Measurements from ENCODE around the gene PPAT.
"Not testable (repeated sequence)": the region's sequence is repeated elsewhere in the genome, so short reads cannot be mapped to it uniquely, and the experiment has no call there.

PPAT gene

GRCh38 chr4:56435140-56435926 lies at the start of gene PPAT:
Gene PPAT (minus strand): TSS chr4:56435615. CDS start chr4:56435477, 138 bp downstream.
- peak; percentile 97 to 98 for DNase-seq

GRCh38 chr4:56480691-56481090 lies 45.3 kb upstream of the PPAT start:
- DNase-seq, result no peak

- DNase-seq, result no peak
These were observed 41.8 kb upstream of the PPAT start for GRCh38 chr4:56477192-56477702.

- no peak for DNase-seq
These were observed 40.5 kb upstream of the PPAT start for GRCh38 chr4:56475917-56476316.

GRCh38 chr4:56469489-56470210 lies 34.2 kb upstream of the PPAT start:
- no peak for DNase-seq

GRCh38 chr4:56468097-56468422 lies 32.6 kb upstream of the PPAT start:
- peak; percentile 5 to 42 for DNase-seq

GRCh38 chr4:56467284-56468096 lies 32.1 kb upstream of the PPAT start, which contains the start of gene SRP72:
Gene SRP72 (plus strand): TSS chr4:56467617. CDS start chr4:56467636, 19 bp downstream.
- DNase-seq, result peak; percentile 89 to 92

- DNase-seq, result no peak
These were observed 31.5 kb upstream of the PPAT start for GRCh38 chr4:56466910-56467283.

GRCh38 chr4:56466296-56466761 lies 30.9 kb upstream of the PPAT start:
- peak in 1 of 2 donors; percentile 24 for DNase-seq

GRCh38 chr4:56465599-56466295 lies 30.3 kb upstream of the PPAT start:
- DNase-seq, result no peak

GRCh38 chr4:56464581-56464980 lies 29.2 kb upstream of the PPAT start:
- DNase-seq, result no peak

GRCh38 chr4:56463711-56464110 lies 28.3 kb upstream of the PPAT start:
- DNase-seq, result no peak

GRCh38 chr4:56462157-56462556 lies 26.7 kb upstream of the PPAT start:
- DNase-seq, result no peak

- no peak for DNase-seq
These were observed 24.7 kb upstream of the PPAT start for GRCh38 chr4:56460085-56460484.

- no peak for DNase-seq
These were observed 14.9 kb upstream of the PPAT start for GRCh38 chr4:56450342-56450741.

- DNase-seq, result not testable (repeated sequence)
These were observed 14.1 kb upstream of the PPAT start for GRCh38 chr4:56449475-56449874.

- DNase-seq, result no peak
These were observed 12.9 kb upstream of the PPAT start for GRCh38 chr4:56448301-56448700.

- no peak for DNase-seq
These were observed 10.3 kb upstream of the PPAT start for GRCh38 chr4:56445699-56446098.

GRCh38 chr4:56444719-56445118 lies 9.3 kb upstream of the PPAT start:
- no peak for DNase-seq

GRCh38 chr4:56440983-56441382 lies 5.6 kb upstream of the PPAT start:
- no peak for DNase-seq

GRCh38 chr4:56438766-56439165 lies 3.4 kb upstream of the PPAT start:
- no peak for DNase-seq

- peak in 1 of 2 donors; percentile 7 for DNase-seq
These were observed 746 bp downstream of the PPAT start for GRCh38 chr4:56434599-56435139.
